Ureter (tissue), 1 donor: ENCODE data around the gene ZFP36. TPM values are rescaled to one million over a fixed set of nuclear protein-coding genes. Genes with fewer than 3 reads are reported as not detected.
"Not testable (repeated sequence)": the region's sequence is repeated elsewhere in the genome, so short reads cannot be mapped to it uniquely, and the experiment has no call there.

ENCODE experiments used
- DNase-seq: peaks from one replicate; pipeline ENCODE4 v3.0.0-alpha.2; 2020; ENCODE audit warnings: low spot score
- total RNA-seq: library from RNA; stranded (reverse); gene quantifications from one replicate; pipeline ENCODE4 v1.2.4, GENCODE V29; 2023
- donor health status: DM: yes; HTN: yes; CAD: no.

The ZFP36 gene
- 230 TPM for total RNA-seq

DNA sequence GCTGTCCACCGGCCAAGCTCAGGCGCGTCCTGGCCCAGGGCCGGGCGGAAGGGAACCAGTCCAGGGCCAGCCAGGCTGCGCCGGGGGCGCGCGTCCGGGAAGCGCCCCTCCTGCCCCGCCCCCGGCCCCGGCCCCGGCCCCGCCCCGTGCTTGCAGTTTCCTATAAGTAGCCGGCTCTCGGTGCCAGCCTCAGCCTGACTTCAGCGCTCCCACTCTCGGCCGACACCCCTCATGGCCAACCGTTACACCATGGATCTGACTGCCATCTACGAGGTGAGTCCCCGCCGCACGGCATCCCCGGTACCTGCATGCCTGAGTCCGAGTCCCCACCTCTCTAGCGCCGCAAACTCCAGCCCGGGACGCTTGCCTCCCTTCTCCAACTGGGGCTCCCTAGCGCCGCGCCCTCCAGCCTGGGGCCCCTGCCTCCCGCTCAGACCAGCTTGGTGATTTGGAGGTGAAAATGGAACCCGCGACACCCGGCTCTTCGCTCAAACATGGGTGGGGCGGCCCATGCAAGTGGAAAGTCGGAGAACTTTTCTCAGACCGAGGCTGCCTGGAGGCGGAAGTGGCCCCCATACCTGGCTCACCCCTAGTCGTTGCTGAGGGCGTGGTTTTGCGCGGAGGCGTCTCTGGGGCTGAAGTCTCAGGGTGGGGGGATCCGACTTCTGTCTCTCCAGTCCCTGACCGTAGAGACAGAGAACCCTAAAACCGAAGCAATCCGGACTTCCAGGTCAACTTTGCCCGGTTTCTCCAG, at the start of gene ZFP36:
Gene ZFP36, plus strand, starts transcription at position 192 of the 754 bp plus-strand sequence. Its CDS starts 58 bp downstream, at position 250.
- peak; percentile 95 for DNase-seq

GRCh38 chr19:39359026-39359425, 47.6 kb upstream of the ZFP36 start:
- DNase-seq = no peak

GRCh38 chr19:39360599-39360998, 46.0 kb upstream of the ZFP36 start:
- DNase-seq = no peak

DNA sequence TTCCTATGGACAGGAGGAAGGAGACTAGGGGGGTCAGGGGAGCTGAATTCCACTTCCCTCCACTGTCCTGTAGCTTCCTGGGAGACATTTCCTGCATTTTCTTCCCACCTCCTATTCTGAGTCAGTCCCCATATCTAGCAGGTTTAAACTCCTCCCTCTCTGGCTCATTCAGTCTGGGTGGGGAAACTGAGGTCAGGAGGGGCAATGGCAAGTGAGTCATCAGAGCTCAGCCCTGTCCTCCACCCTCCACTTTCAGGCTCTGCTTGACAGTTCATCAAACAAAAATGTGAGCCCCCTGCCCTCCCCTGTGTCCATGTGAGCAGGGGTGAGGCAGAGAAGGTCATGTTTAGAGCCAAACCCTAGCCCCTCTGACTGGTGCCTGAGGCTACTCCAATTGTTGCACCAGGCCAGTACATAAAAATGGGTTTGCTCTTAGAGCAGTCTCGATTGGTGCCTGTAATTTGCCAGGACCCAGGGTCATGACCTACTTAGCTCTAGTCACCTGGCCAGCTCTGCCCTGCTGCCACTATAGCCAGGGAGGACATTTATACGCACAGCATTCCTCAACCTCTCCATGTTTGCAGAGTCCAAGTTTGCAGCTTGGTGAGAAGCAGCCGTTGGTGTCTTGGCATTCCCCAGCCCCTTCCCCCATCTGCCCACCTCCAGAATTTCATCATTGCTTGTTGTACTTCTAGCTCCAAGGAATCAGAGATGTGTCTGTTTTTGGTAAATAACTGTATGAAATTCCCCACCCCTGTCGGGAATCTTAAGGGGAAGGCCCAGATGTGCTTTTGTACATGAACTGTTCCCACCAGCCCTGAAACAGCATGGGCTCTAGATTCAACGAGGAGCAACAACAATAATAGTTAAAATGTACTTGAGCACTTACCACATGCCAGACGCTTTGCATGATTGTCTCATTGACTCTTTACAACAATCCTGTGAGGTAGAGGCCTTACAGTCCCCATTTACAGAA, 43.7 kb upstream of the ZFP36 start:
- DNase-seq = no peak

- no peak for DNase-seq
Measured at GRCh38 chr19:39363901-39364457, 42.7 kb upstream of the ZFP36 start.

- DNase-seq = no peak
Measured at GRCh38 chr19:39365531-39365930, 41.1 kb upstream of the ZFP36 start.

DNA sequence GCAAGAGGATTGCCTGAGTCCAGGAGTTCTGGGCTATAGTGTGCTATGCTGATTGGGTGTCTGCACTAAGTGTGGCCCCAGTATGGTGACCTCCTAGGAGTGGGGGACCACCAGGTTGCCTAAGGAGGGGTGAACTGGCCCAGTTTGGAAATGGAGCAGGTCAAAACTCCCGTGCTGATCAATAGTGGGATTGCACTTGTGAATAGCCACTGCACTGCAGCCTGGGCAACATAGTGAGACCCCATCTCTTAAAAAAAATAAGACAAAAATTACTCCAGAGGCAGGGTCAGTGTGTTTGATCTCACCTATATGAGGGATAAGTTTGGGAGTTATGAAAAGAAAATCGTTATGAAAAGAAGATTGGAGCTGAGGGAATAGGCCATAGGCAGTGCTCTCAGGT, 37.4 kb upstream of the ZFP36 start:
- no peak for DNase-seq

DNA sequence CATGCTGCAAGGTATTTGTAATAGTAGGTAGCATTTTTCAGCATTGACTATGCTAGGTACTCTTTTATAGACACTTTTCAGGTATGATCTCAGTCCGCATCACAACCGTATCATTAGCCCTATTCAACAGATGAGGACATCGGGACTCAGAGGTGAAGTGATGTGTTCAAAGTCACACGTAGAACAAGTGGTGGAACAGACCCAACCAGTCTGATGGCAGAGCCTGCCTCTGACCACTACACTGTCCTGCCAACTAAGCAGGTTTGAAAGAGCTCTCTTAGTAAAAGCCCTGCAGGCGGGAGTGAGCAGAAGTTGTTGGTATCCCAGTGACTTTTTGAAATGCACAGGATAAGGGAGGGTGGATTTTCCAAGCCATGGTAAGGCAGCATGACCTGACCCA, 35.9 kb upstream of the ZFP36 start:
- no peak for DNase-seq

GRCh38 chr19:39372047-39372802, 34.4 kb upstream of the ZFP36 start:
- DNase-seq = peak; percentile 86

- no peak for DNase-seq
Measured at GRCh38 chr19:39372941-39373340, 33.7 kb upstream of the ZFP36 start.

- no peak for DNase-seq
Measured at GRCh38 chr19:39375929-39376328, 30.7 kb upstream of the ZFP36 start.

DNA sequence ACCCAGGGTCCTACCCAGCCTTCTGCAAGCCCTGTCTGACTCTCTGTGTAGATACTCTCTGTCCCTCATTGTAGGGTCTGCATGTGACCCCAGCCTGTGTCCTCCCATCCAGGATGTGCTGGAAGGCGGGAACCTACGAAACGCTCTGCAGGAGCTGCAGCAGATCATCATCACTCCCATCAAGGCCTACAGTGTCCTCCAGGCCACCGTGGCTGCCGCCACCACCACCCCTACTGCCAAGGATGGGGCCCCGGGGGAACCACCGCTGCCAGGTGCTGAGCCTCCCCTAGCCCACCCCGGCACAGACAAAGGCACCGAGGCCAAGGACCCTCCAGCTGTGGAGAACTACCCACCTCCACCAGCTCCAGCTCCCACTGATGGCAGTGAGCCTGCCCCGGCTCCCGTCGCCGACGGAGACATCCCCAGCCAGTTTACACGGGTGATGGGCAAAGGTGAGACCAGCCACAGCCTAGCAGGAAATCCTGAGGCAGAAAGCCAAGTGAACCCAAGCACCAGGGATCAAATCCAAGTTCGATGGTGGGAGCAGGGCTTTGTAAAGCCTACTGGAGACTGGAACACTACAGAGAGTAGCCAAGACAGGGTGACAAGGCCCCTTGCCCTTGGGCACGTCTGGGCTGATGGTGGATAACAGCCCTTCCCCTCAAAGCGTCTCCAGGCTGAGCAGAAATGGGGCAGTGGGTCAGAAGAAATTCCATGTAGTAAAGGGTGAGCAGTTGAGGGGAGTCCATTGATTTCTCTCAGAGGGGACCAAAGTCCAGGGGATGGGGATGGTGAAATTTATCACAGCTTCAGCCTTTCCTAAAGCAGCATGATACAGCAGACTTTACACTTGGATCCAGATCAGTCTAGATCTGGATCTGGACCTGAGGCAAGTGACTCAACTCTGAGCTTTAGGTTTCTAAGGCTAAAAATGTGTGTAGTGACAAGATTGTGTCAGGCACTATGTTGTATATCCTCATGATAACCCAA, 29.0 kb upstream of the ZFP36 start:
- no peak for DNase-seq

DNA sequence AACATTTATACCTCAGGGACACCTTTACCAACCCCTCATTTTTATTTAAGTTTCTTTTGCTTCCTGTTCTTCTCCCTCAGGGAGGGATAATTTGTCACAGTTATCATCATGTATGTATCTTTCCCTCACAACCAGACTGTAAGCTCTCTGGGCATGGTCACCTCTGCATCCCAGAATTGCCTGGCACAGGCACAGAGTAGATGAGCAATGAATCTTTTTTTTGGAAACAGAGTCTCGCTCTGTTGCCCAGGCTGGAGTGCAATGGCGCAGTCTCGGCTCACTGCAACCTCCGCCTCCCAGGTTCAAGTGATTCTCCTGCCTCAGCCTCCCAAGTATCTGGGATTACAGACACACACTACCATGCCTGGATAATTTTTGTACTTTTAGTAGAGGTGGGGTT, 27.3 kb upstream of the ZFP36 start:
- DNase-seq = not testable (repeated sequence)

GRCh38 chr19:39379865-39380396, 26.7 kb upstream of the ZFP36 start:
- DNase-seq = no peak

DNA sequence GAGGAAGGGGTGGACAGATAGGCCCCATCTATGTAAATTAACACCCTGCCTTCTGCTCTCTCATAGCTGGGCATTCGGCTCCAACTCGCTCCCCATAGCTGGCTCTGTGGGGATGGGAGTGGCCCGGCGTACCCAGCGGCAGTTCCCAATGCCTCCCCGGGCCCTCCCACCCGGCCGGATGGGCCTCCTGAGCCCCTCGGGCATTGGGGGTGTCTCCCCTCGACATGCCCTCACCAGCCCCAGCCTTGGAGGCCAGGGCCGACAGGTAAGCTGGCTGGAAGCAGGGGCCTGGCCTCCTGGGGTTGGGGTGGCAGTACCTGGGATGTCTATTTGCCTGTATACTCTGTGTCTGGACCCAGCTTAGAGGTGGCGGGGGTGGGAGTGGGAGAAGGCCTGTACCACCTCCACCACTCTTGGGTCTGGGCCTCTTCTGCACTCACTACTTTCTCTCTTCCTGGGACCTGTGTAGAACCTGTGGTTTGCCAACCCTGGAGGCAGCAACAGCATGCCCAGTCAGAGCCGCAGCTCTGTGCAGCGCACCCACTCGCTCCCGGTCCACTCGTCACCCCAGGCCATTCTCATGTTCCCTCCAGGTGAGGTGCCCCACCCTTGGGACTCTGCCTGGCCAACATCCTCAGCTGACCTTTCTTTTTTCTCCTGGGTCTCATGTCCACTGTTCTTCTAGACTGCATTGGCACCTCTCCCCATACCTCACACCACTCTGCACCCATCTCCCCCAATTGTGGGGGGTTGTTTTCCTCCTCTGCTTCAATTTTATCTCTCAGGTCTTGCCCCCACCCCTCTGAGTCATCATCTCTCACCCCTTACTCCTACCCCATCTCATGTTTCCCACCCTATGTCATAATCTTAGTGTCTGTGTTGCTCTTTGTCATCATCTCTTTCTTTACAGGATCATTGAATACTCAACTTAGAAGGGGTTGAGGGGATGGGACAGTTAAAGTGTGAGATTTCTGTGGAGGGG, 25.8 kb upstream of the ZFP36 start:
- no peak for DNase-seq

DNA sequence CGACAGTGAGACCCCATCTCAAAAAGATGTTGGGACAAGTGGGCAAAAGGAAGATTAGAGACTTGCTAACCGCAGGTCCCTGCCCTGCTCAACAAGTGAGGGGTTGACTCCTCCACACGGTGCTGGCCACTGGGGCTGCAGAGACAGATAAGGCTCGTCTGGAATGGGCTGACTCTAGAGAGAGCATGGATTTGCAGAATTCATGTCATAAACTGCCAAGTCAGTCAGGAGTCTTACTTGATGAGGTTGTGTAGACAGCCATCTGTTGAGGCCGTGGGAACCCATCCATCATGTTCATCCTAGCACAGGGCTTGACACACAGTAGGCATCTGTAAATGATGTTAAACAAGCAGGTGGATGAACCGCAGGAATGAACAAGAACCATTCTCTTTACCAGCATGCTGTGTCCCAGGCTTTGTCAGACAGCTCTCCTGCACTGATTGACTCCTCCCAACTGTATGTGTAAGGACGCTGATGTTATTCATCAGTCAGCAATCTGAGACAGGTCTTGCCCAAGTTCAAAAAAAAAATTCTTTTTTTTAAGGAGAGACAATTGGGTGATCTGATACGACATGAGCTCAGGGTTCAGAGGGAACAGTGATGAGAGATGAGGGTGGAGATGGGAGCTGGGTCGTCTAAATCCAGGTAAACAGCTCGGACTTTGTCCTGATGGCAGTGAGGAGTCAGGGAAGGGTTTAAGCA, 24.6 kb upstream of the ZFP36 start:
- DNase-seq = no peak

DNA sequence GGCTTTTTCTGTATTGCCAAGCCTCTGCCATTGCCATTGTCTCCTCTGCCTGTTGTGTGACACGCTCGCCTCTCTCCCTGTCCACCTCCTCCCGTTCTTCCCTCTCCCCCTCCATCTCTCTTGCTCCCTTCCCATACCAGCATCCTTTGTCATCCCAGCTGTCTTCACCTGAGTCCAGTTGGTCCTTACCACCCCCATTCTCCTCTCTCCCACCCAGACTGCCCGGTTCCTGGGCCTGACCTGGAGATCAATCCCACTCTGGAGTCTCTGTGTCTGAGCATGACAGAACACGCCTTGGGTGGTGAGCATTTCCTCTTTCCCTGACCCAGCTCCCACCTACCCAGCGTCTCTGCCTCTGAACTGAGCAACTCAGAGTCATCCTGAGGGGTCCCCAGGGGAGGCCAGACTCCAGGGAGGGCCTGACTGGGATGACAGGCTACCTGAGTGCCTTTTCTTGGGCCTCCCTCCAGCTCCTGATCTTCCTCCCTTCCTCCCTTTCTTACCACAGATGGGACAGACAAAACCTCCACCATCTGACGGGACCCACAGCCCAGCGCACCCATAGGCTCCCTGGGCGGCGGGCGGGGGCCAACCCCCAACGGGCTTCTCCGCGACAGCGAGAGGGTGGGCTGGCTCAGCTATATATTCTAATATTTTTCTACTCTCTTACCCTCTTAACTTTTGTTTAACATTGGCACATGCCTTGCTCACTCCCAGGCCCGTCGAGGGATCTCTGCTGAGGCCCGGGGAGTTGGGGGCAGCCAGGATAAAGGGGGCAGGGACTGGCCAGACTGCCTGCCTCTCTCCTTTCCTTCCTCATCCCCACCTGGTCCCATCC, 23.4 kb upstream of the ZFP36 start:
- DNase-seq = no peak
